M059J (cell line): ENCODE results near the gene ADK. TPM values are rescaled to one million over a fixed set of nuclear protein-coding genes. Genes with fewer than 3 reads are reported as not detected.
A peak's percentile ranks its signal among the peaks of the same experiment; 100 is the strongest.
"Not testable (repeated sequence)": the region's sequence is repeated elsewhere in the genome, so short reads cannot be mapped to it uniquely, and the experiment has no call there.

Experiments used
- DNase-seq: peaks from one replicate; pipeline ENCODE4 v3.0.0-alpha.2; 2012; ENCODE audit warnings: low read depth
- total RNA-seq: library from RNA; depleted of rRNA; stranded (reverse); fragments of >200 nt; shearing (Covaris generic); gene quantifications from 2 replicates; pipeline ENCODE4 v1.2.3, GENCODE V29; 2014

Gene ADK
- total RNA-seq, 1 experiment from 2014 or later, result 72.7 TPM

DNA sequence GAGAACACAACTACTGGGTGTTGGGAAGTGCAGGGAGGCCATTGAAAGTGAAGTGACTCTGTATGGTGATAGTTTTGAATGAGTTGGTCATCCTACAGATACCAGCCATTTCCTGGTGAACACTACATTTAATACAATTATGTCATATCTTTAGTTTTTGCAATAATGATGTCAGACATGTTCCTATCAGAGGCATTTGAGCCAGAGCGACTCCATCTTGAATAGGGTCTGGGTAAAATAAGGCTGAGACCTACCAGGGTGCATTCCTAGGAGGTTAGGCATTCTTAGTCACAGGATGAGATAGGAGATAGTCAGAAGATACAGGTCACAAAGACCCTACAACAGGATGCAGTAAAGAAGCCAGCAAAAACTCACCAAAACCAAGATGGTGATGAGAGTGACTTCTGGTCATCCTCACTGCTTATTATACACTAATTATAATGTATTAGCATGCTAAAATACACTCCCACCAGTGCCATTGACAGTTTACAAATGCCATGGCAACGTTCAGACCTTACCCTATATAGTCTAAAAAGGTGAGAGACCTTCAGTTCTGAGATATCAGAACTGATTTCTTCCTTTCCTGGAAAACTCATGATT, 28.2 kb downstream of the ADK start:
- peak; percentile 31 for DNase-seq

DNA sequence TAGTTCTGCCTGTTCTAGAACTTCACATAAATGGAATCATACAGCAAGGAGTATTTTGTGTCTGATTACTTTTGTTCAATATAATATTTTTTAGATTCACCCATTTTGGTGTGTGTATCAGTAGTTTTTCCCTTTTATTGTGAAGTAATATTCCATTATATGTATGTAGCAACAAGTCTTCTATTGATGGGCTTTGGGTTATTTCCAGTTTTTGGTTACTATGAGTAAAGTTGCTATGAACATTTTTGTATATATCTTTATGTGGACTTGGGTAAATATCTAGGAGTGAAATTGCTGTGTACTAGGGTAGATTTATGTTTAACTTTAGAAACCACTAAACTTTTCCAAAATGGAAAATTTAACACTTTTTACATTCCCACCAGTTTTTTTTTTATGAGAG, 35.7 kb downstream of the ADK start:
- peak; percentile 29 for DNase-seq

DNA sequence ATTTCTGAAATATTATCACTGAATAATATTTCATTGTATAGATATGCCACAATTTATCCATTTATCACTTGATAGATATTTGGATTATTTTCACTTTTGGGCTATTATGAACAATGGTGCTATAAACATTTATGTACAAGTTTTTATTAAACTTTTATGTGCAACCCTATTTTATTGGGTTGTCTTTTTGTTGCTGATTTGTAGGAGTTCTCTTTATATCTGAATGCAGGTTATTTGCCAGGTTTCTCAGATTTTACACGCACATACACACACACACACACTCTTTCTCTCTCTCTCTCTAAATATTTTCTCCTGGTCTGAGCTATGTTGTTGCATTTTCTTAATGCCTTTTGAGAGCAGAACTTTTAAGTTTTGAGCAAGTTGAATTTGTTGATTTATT, 36.2 kb downstream of the ADK start:
- no peak for DNase-seq

DNA sequence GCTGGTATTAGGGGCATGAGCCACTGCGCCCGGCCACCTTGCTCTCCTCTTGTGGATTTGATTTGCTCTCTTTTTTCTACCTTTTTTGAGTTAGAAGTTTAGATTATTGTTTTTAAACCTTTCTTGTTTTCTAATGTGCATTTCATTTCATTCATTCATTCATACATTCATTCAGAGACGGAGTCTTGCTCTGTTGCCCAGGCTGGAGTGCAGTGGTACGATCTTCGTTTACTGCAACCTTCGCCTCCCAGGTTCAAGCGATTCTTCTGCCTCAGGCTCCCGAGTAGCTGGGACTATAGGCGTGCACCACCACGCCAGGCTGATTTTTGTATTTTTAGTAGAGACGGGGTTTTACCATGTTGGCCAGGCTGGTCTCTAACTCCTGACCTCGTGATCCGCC, 37.6 kb downstream of the ADK start:
- DNase-seq, result not testable (repeated sequence)

DNA sequence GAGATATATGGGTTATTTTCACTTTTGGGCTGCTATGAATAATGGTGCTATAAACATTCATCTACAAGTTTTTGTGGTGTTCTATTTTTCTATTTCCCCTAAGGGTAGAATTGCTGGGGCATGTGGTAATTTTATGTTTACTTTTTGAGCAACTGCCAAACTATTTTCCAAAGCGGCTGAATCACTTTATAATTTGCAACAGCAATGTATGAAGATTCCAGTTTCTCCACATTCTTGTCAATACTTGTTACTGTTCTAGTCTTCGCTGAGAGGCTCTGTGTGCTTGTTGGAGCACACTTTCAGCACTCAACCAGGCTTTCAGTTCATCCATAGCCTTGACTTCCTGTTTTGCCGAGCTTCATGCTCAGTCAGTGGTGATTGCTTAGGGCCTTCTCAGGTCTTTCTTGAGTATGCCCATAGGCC, 39.0 kb downstream of the ADK start:
- DNase-seq, result peak; percentile 95

DNA sequence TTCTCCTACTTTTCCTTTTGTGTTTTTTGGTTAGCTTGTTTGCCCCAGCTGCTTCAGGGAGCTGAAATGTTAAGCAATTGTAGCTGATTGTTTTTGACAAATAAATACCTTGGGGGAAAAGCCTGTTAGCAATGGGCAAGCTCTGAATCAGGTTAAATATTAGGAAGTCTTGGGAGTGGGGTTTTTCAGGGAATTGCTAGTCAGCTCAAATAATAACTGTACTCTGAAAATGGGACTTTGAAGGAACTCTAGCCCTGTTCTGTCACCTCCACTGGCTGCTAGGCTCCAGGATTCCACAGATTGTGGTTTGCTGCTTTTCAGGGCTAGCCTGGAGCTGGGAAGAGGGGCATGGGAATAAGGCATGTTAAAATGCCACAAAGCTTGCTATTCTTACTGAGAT, 39.5 kb downstream of the ADK start:
- peak; percentile 73 for DNase-seq

DNA sequence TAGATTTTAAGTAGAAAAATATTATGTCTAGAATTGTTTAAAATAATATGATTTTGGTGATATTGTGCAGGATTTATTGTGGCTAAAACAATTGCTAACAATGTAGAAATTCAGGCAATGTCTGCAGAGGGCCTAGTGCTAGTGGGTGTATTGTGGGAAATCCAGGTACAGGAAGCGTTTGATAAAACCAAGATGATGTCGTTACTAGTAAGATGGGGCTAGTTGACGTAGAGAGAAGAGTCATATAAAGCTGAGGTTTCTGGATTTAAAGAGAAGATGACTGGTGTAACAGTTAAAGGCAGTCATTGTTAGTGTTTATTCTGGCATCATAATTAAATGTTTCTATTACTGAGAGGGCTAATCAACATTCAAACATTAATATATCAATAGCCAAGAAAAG, 43.5 kb downstream of the ADK start:
- DNase-seq, result peak; percentile 50

DNA sequence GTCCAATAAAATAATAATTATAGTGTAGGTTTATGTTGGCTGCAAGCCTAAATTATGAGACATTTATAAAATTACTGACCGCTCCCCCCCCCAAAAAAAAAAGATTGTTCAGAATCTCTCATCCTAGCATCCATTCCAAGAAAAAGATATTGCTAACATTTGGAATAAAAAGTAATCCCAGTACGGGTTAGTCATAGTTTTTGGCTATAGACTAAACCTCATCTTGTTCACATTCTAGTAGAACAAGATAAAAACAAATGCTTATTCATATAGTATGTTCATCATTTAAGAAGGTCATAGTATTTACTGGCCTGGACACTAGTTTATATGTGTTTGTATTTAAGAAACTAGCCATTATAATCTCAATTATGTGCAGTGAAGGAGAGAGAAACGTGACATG, 44.0 kb downstream of the ADK start:
- DNase-seq, result no peak

DNA sequence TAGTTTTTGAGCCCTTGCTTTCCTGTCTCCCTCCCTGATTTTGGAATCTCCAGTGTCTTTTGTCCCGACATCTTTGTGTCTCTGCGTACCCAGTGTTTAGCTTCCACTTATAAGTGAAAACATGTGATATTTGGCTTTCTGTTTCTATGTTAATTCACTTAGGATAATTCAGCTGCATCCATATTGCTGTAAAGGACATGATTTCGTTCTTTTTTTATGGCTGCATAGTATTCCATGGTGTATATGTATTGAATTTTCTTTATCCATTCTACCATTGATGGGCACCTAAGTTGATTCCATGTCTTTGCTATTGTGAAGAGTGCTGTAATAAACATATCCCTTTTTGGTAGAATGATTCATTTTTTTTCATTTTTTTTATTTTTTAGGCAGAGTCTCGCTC, 48.3 kb downstream of the ADK start:
- DNase-seq, result no peak

DNA sequence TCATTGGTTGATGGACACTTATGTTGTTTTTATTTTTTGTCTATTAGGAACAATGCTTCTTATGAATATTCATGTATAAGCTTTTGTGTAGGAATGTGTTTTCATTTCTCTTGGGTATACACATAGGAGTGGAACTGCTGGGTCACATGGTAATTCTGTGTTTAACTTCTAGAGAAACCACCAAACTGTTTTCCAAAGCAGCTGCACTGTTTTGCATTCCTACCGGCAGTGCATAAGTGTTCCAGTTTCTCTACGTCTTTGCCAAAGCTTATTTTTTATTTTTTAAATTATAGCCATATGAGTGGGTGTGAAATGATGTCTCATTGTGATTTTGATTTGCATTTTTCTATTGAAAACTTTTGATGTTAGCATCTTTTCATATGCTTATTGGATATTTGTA, 51.3 kb downstream of the ADK start:
- no peak for DNase-seq

DNA sequence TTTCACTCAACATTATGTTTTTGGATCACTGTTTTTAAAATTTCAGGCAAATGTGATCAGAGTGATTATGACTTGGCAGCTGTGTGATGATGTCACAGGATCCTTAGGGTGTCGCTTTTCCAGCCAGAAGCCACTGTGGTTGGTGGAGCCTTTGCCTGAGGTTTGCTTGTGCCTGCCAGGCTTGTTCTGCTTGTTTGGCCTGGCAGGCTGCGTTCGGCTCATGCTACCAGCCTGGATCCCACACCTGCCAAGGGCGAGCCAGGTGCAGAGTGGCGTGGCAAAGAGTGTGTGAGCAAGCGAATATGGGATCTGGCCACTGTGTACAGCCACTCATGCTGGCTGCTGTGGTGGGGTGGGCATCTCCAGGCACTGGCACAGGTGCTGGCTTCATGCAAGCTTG, 55.7 kb downstream of the ADK start:
- DNase-seq, result no peak

DNA sequence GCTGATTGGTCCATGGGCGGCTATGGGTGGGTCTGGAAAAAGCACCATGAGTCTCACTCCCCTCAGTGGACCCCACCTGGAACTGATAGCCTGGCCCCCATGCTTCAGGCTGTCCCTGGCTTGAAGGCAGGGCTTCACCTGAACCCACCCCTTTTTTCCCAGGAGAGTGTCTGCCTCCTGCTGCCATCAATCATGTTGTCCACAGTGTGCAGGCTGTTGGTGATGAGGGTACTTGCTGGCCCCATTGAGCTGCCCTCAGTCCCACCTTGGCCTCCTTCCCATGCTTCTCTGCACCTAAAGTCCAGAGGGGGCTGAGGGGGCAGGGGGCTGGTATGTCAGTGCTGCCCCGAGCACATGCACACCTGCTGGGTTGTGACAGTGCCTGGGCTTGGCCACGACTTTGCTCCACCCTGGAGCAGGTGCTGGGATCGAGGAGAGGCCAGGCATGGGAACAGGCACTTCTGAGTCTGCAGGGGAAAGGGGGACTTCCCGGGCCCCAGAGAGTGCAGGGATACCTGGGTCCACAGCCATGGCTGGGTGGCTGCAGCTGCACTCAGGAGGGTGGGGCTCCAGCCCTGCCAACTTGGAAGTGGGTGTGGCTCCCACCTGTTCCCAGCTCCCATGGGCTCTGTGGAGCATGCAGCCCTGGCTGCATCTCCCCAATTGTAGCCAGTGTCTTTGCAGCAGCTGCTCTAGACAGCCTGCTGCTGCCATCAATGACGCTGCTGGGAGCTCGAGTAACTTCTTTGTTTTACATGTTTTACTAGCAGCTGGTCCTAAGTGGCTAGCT, 56.9 kb downstream of the ADK start:
- DNase-seq, result no peak

DNA sequence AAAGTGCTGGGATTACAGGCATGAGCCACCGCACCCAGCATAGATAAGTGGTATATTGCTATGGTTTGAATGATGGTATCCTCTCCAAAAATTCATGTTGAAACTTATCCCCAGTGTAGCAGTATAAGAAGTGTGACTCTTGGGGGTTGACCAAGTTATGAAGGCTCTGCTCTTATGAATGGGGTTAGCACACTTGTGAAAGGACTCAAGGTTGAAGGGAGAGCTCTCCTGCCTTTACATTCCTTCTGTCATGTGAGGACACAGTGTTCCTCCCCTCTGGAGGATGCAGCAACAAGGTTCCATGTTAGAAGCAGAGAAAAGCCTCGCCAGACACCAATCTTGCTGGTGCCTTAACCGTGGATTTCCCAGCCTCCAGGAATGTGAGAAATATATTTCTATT, 58.0 kb downstream of the ADK start:
- DNase-seq, result no peak

DNA sequence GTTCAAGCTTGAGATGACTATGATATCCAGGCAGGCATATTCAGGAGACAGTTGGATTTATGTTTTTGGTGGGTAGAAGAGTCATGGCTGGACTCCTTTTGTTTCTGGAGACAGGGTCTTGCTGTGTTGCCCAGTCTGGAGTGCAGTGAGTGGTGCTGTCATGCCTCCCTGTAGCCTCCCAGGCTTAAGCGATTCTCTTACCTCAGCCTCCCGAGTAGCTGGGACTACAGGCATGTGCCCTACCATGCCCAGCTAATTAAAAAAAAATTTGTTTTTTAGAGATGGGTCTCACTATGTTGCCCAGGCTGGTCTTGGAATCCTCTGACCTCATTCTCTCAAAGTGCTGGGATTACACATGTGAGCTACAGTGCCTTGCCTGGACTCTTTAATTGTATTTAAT, 62.0 kb downstream of the ADK start:
- DNase-seq, result no peak

DNA sequence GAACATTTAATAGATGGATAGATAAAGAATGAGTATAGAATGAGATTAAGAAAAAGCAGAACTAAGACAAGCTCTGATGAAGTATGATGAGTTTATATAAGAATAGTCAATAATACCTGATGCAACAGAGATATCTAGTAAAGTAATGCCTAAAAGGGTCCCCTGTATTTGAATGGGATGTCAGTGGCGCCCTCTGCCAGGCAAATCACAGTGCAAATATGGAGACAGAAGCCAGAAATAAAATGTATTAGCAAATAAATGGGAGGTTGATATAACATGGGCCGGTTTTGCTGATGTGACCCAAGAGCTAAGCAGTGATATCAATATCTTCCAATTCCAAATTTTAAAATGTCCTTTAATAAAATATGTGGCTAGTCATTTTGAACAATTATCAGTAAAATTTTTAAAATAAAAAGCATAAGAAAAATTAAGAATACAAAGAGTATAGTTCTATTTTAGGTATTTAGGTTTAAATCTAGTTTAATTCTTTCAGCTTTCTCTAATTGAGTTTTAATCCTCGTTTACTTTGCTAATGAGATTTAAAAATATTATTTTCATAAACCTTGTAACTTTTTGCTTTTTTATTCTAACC, 62.6 kb downstream of the ADK start:
- DNase-seq, result peak; percentile 52

DNA sequence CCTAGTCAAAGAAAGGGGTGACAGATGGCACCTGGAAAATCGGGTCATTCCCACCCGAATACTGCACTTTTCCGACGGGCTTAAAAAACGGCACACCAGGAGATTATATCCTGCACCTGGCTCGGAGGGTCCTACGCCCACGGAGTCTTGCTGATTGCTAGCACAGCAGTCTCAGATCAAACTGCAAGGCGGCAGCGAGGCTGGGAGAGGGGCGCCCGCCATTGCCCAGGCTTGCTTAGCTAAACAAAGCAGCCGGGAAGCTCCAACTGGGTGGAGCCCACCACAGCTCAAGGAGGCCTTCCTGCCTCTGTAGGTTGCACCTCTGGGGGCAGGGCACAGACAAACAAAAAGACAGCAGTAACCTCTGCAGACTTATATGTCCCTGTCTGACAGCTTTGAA, 66.1 kb downstream of the ADK start:
- DNase-seq, result not testable (repeated sequence)

DNA sequence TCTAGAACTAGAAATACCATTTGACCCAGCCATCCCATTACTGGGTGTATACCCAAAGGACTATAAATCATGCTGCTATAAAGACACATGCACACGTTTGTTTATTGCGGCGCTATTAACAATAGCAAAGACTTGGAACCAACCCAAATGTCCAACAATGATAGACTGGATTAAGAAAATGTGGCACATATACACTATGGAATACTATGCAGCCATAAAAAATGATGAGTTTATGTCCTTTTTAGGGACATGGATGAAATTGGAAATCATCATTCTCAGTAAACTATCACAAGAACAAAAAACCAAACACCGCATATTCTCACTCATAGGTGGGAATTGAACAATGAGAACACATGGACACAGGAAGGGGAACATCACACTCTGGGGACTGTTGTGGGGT, 71.4 kb downstream of the ADK start:
- DNase-seq, result not testable (repeated sequence)

DNA sequence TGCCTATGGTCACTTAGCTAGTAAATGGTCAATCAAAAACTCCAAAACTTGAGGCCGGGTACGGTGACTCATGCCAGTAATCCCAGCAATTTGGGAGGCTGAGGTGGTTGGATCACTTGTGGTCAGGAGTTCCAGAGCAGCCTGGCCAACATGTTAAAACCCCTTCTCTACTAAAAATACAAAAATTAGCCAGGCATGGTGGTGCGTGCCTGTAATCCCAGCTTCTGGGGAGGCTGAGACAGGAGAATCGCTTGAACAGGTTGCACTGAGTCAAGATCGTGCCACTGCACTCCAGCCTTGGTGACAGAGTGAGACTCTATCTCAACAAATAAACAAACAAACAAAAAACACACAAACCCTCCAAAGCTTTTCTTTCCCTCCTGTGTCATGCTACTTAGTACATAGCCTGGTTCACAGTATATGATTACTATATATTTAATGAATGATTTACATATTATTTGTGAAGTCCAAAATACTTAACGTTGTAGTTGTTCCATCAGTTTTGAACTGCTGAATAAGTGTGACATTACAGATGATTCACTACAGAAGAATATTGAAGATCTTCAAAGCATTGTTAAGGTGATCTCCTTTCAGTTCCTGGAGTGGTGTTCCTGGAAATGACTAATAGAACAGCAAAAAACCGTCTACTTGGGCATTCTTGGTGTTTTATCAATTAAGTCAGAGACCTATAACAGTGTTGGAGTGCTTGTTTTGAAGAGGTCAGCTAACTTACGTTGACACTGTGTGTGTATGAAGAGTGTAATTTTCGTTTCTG, 72.9 kb downstream of the ADK start:
- DNase-seq, result peak; percentile 87

DNA sequence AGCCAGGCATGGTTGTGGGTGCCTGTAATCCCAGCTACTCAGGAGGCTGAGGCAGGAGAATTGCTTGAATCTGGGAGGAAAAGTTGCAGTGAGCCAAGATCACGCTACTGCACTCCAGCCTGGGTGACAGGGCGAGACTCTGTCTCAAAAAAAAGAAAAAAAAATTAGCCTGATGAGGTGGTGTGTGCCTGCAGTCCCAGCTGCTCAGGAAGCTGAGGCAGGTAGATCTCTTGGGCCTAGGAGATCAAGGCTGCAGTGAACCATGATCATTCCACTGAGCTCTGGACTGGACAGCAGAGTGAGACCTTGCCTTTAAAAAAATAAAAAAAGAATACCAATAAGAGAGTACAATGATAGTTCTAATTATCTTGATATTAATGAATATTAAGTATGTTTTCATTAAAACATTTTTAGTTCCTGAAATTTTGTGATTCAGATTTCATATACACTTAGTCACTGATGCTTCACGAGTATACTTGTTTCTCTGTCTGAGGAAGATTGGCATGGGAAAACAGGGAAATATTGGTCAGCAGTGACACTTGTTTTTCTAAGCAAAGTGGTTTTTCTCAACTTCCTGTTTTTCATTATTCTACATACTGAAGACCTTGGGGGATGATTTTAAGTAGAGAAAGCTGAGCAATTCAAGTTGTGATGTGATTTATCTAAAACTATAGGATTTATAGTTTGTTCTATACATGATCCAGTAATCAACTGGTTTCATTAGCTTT, 76.8 kb downstream of the ADK start:
- peak; percentile 75 for DNase-seq

DNA sequence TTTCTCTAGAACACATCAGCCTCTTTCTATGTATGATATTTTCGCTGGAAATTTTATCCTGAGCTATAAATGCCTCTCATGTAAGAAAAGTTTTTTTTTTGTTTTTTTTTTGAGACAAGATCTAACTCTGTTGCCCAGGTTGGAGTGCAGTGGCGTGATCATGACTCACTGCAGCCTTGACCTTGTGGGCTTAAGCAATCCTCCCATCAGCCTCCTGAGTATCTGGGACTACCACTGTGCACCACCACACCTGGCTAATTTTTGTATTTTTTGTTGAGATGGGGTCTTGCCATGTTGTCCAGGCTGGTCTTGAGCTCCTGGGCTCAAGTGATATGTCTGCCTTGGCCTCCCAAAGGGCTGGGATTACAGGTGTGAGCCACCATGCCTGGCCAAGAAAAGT, 80.4 kb downstream of the ADK start:
- DNase-seq, result peak; percentile 80

DNA sequence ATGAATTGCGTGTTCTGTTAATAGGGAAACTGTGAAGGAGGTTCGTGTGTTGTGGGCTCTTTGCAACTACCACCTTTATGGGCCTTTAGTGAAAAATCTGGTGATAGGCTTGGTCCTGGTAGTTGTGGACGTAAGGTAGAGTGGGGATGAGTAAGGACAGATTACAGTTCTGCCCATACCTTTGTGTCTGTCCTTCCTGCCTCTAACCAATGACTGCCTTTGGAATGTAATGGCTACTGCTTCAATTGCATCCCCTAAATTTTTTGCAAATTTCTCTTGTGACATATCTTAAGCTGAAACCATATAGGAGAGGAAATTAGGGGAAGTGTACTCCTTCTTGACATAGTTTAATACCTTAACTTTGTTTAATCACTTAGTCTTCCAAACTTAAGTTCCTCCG, 82.3 kb downstream of the ADK start:
- DNase-seq, result no peak

DNA sequence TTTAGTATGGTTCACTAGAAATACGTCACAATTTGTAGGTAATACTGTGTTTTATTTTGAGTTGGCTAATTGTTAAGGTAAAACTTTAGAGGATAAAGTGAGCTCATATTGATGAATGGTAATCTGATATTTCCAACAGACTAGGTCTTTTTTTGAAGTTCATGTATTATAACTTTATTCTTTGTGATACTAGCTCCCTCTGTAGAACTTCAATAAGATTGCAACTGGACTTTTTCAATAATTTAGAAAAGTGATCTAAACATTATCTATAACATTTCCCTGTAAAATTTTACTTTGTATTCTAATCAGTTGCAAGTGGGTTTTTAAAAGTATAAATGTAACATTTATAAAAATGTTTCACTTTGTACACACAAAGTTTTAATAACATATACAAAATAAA, 83.5 kb downstream of the ADK start:
- DNase-seq, result peak; percentile 7
